LNCAP (cell line): Measurements from ENCODE around the gene PRDM16.

Experiments used
- TF ChIP-seq, protein P1 (sequence below): fragments of 450-650 bp; IDR thresholded peaks from 2 replicates; pipeline ENCODE4 v1.5.1; 2017; ENCODE audit warnings: mild to moderate bottlenecking

The PRDM16 gene

DNA sequence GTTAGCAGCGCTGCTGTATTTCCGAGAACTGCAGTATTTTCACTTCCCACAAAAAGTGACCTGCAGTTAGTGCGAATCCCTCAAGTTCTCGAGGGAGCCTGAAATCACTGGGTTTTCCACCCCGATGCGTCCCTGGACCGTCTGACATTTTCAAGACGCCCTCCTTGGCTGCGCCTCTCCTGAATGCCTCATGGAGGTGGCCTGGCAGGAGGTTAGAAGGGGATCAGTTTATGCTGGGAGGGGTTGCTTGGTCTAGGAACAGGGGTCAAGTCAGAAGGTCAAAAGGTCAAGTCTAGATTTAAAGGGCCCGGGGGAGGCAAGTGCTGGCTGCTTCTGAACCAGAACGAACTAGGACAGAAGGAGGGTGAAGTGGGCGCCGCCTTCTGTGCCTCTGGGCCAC, 176.8 kb downstream of the PRDM16 start:
- TF ChIP-seq, protein P1, sequence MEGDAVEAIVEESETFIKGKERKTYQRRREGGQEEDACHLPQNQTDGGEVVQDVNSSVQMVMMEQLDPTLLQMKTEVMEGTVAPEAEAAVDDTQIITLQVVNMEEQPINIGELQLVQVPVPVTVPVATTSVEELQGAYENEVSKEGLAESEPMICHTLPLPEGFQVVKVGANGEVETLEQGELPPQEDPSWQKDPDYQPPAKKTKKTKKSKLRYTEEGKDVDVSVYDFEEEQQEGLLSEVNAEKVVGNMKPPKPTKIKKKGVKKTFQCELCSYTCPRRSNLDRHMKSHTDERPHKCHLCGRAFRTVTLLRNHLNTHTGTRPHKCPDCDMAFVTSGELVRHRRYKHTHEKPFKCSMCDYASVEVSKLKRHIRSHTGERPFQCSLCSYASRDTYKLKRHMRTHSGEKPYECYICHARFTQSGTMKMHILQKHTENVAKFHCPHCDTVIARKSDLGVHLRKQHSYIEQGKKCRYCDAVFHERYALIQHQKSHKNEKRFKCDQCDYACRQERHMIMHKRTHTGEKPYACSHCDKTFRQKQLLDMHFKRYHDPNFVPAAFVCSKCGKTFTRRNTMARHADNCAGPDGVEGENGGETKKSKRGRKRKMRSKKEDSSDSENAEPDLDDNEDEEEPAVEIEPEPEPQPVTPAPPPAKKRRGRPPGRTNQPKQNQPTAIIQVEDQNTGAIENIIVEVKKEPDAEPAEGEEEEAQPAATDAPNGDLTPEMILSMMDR = no peak

DNA sequence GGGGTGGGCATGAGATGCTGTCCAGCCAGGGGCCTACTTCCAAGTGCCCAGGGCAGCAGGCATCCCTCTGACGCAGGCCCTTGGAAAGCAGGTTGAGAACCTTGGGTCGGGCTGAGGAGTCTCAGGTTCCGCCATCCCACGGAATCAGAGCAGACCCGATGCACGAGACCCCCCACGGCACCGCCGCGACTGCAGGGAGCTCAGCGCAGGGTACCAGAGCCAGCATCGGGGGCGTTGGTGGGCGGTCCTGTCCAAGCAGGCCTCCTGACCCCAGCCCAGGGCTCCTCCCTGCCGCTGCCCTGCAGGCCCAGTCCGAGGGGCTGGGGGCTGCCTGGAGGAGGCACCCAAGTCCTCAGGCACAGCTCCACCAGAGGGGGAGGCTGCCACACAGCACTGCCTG, 177.2 kb downstream of the PRDM16 start:
- TF ChIP-seq, protein P1 = no peak

DNA sequence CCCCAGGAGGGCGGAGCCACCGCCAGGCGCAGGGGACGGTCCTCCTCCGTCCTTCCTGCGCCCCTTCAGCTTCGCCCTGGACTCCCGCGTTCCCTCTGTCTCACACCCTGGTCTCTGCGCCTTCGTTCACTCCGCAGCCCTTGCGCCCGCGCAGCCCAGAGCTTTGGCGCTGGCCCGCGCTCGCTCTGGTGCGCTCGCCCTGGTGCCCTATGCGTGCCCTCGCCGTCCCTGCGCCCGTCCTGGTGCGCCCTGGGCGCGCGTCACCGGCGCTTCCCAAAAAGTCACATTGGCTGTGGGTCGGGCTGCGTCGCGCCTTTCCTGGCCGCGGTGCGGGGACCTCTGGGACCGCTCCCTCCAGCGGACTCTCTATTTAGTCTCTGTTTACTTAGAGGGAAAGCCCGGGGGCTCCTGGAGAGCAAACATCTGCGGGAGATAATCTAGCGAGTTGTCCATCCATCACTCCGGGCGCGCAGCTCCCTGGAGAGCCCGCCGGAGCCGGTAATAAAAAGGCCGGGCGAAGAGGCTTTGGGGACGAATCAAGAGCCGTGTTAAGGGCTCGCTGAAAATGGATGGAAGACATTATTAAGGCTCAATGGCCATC, 178.6 kb downstream of the PRDM16 start:
- TF ChIP-seq, protein P1 = no peak

DNA sequence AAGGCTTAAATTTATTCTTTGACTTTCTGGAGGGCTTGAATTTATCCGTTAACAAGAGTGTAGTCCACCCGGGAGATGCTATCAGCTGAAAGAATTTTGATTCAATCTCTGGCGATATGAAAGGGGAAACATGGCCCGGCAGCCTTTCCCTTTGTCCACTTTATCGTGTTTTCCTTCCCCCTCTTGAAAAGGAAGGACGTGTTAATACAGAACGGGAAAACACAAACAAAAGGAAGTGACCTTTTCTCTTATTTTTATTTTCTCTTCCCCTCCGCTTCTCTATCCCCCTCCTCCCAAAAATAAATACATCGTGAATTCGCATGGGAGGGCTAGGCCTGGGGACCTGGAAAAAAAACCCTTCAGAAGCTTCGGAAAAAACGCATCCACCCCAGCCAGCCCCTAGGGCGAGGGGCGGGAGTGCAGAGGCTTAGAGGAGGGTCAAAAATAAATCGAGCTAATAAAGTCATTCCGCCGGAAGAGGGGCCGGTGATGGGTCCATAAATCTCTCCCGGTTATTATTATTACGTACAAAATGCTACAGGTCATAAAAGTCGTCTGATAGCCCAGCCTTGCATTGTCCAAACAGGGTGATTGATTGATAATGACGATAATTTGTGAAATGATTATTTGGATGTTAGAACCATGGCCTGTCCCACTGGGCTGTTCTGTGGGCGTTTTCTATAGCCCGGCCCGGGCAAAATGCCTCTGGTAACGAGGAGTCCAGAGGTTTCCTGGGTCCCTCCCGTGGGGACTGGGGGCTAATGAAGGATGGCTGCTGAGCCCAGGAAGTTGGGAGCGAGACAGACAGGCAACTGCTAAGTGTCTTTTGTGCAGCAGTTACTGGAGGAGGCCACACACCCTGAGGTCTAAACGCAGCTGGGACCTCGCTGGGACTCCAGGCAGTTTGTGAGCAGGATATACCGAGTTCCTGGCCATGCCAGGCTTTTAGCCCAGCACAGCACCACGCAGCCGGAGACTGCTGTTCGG, 179.4 kb downstream of the PRDM16 start:
- TF ChIP-seq, protein P1 = no peak

DNA sequence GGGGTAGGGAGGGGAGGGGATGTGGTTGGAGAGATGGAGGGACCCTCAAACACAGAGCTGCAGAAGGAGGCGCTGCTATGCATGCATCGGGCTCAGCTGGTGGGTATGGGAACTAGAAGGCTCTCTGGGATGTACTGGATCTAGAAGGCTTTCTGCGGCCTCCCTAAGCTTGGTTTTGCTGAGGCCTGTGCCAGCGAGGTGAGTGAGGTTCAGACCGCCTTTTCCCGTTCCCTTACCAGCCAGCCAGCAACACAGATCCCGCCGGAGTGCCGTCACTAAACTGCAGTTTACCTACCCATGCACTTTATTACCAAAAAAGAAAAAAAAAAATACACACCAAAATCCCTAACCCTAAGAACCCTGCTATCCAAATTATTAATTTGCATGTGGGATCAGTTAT, 180.2 kb downstream of the PRDM16 start:
- TF ChIP-seq, protein P1 = no peak

DNA sequence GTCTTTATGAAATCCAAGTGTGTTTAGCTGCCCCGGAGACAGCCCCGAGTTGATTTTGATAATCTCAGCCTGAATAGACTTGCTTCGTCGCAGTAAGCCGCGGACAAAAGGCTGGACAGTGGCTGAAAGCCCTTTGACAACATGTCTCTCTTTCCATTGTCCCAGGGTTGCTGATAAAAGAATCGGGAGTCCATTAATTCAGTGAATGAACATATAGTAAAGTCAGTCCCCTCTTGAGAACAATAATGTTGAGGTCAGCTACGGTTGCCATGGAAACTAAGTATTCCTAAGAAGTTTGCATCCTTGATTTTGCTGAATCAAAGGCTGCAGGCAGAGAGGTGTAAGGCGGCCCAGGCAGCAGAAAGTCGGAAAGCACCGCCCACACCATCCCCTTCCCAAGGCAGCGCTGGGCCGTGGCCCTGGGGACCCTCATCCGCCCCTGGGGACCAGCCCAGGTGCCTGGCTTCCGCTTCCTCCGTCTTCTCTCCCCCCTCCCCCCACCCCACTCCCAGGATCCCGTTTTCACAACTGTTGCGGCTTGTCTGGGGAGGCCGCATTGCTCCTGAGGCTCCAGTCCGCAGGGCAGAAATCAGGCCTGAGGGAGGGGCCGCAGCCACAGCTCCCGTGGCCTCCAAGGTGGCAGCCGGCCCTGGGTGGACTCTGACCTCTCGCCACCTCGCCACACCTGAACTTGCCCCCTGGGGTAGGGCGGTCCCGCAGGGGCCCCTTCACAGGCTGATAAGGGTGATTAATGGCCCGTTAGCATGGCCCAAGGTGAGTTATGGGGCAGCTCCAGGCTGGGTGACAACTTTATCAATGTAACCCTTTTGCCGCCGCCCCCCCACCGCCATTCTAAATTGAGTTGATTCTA, 180.9 kb downstream of the PRDM16 start:
- TF ChIP-seq, protein P1 = no peak

DNA sequence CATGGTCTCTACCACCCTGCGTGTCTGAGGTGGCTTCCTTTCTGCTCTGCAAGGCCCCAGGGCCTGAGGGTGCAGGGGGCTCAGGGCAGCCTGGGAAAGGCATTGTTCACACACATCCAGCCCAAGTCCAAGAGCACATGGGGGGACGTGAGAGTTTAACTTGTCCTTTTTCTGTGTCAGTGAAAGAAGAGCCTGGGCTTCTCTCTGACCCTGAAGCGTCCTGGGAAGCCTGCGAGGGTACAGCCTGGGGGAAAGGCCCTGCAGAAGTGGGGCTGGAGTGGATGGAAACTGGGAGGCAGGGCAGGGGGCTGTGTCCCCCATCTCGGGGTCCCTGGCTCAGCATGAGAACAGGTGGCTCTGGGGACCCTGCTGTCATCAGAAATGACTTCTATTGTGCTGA, 181.6 kb downstream of the PRDM16 start:
- TF ChIP-seq, protein P1 = no peak
